K562 (cell line): Measurements from ENCODE around the gene TEKT2.

Experiments used
- C11orf30 ChIP-seq: fragments of 450-650 bp; IDR thresholded peaks from 2 replicates; pipeline ENCODE4 v1.6.1; 2016; ENCODE audit warnings: low read depth, mild to moderate bottlenecking
- CHCHD3 ChIP-seq: fragments of 250-450 bp; sonication (Bioruptor Pico); IDR thresholded peaks from 2 replicates; pipeline ENCODE4 v2.1.2; 2022; ENCODE audit warnings: mild to moderate bottlenecking
- EZH2 ChIP-seq: IDR thresholded peaks from 2 replicates; pipeline ENCODE4 v1.6.1; 2012; ENCODE audit warnings: low read depth, mild to moderate bottlenecking, inconsistent platforms, low read length, borderline replicate concordance
- FOSL1 ChIP-seq: fragments of 200-800 bp; sonication (Bioruptor generic); conservative IDR thresholded peaks from 2 replicates; pipeline ENCODE4 v1.6.1; 2016; ENCODE audit warnings: missing genetic modification characterization, missing compliant biosample characterization
- MAFF ChIP-seq: IDR thresholded peaks from 2 replicates; pipeline ENCODE4 v1.6.1; 2012; ENCODE audit warnings: low read length, improper control_type of control experiment
- MAZ ChIP-seq, 2 experiments: fragments of 450-650 bp in 1 of 2; sonication (generic) in 1 of 2; formaldehyde crosslinking; IDR thresholded peaks in 1 of 2; conservative IDR thresholded peaks in 1 of 2; 2 replicates each; pipeline versions ENCODE4 v1.4.0 to v1.5.0; 2020; ENCODE audit warnings: mild to moderate bottlenecking in 1 of 2, missing genetic modification reagents in 1 of 2
- POLR2A ChIP-seq: fragments of 450-650 bp; conservative IDR thresholded peaks from 2 replicates; pipeline ENCODE4 v1.6.1; 2016
- POU5F1 ChIP-seq: fragments of 150-350 bp; IDR thresholded peaks from 2 replicates; pipeline ENCODE4 v1.6.1; 2014; ENCODE audit warnings: borderline replicate concordance, low read length, low read depth, mild to moderate bottlenecking; ENCODE audit not compliant: partially characterized antibody
- SMARCE1 ChIP-seq: fragments of 450-650 bp; IDR thresholded peaks from 2 replicates; pipeline ENCODE4 v1.7.1; 2016; ENCODE audit warnings: mild to moderate bottlenecking
- ZC3H8 ChIP-seq: fragments of 450-650 bp; IDR thresholded peaks from 2 replicates; pipeline ENCODE4 v1.6.1; 2017
- ZZZ3 ChIP-seq: fragments of 450-650 bp; IDR thresholded peaks from 2 replicates; pipeline ENCODE4 v1.6.1; 2016; ENCODE audit warnings: antibody characterized with exemption, mild to moderate bottlenecking, moderate library complexity
- TF ChIP-seq, protein P1 (sequence below), 3 experiments: IDR thresholded peaks in 2 of 3; conservative IDR thresholded peaks in 1 of 3; 2 replicates each; pipeline ENCODE4 v1.5.1; 2011 to 2012; ENCODE audit warnings: low read length in 3 of 3, mild to moderate bottlenecking in 3 of 3, control low read depth in 2 of 3, improper control_type of control experiment in 1 of 3, inconsistent platforms in 1 of 3, low read depth in 1 of 3, mixed read lengths in 1 of 3, moderate library complexity in 1 of 3; ENCODE audit not compliant: insufficient read depth in 2 of 3
- TF ChIP-seq, protein P2 (sequence below): fragments of 450-650 bp; IDR thresholded peaks from 2 replicates; pipeline ENCODE4 v1.6.1; 2016
- TF ChIP-seq, protein P3 (sequence below): fragments of 200-600 bp; sonication (generic); IDR thresholded peaks from one replicate; pipeline ENCODE4 v1.6.1; 2012; ENCODE audit warnings: mild to moderate bottlenecking, low read depth, low read length, inconsistent platforms

DNA sequence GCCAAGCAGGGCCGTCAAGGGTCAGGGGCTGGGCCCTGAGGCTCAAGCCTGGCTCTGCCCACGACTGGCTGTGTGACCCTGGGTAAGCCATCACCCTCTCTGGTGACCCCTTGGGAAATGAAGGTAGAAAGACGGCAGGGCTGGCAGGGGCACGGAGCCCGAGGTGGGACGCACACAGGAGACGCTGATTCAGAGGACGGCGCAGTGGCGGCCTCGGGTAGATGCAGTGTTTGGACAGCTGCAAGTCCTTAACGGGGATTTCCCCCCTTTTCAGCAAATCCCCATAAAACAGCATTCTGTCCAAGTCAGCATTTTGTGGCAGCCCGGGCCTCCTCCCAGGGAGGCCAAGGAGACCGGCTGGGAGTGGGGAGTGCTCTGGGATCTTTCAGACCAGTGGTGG is 24.4 kb downstream of the TEKT2 start:
- no peak for TF ChIP-seq EZH2
- TF ChIP-seq, protein P1, sequence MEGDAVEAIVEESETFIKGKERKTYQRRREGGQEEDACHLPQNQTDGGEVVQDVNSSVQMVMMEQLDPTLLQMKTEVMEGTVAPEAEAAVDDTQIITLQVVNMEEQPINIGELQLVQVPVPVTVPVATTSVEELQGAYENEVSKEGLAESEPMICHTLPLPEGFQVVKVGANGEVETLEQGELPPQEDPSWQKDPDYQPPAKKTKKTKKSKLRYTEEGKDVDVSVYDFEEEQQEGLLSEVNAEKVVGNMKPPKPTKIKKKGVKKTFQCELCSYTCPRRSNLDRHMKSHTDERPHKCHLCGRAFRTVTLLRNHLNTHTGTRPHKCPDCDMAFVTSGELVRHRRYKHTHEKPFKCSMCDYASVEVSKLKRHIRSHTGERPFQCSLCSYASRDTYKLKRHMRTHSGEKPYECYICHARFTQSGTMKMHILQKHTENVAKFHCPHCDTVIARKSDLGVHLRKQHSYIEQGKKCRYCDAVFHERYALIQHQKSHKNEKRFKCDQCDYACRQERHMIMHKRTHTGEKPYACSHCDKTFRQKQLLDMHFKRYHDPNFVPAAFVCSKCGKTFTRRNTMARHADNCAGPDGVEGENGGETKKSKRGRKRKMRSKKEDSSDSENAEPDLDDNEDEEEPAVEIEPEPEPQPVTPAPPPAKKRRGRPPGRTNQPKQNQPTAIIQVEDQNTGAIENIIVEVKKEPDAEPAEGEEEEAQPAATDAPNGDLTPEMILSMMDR (IDR thresholded peaks at IDR 0.05 in 2 of 3, conservative IDR thresholded peaks at IDR 0.05 in 1 of 3; ENCODE audit: insufficient read depth in 2 of 3, low read depth in 1 of 3, low read length in 3 of 3) = no peak
- TF ChIP-seq ZZZ3 = no peak
- no peak for TF ChIP-seq CHCHD3
- TF ChIP-seq SMARCE1 = no peak
- TF ChIP-seq POU5F1 = no peak
- no peak for TF ChIP-seq POLR2A
- TF ChIP-seq C11orf30 = peak; percentile 49; the same call in 1 of the 2 replicates
- no peak for TF ChIP-seq ZC3H8
- TF ChIP-seq, protein P2, sequence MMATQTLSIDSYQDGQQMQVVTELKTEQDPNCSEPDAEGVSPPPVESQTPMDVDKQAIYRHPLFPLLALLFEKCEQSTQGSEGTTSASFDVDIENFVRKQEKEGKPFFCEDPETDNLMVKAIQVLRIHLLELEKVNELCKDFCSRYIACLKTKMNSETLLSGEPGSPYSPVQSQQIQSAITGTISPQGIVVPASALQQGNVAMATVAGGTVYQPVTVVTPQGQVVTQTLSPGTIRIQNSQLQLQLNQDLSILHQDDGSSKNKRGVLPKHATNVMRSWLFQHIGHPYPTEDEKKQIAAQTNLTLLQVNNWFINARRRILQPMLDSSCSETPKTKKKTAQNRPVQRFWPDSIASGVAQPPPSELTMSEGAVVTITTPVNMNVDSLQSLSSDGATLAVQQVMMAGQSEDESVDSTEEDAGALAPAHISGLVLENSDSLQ = no peak
- TF ChIP-seq FOSL1 (tag) = no peak
- TF ChIP-seq MAFF = no peak; the same call in 1 of the 2 replicates
- TF ChIP-seq, protein P3, sequence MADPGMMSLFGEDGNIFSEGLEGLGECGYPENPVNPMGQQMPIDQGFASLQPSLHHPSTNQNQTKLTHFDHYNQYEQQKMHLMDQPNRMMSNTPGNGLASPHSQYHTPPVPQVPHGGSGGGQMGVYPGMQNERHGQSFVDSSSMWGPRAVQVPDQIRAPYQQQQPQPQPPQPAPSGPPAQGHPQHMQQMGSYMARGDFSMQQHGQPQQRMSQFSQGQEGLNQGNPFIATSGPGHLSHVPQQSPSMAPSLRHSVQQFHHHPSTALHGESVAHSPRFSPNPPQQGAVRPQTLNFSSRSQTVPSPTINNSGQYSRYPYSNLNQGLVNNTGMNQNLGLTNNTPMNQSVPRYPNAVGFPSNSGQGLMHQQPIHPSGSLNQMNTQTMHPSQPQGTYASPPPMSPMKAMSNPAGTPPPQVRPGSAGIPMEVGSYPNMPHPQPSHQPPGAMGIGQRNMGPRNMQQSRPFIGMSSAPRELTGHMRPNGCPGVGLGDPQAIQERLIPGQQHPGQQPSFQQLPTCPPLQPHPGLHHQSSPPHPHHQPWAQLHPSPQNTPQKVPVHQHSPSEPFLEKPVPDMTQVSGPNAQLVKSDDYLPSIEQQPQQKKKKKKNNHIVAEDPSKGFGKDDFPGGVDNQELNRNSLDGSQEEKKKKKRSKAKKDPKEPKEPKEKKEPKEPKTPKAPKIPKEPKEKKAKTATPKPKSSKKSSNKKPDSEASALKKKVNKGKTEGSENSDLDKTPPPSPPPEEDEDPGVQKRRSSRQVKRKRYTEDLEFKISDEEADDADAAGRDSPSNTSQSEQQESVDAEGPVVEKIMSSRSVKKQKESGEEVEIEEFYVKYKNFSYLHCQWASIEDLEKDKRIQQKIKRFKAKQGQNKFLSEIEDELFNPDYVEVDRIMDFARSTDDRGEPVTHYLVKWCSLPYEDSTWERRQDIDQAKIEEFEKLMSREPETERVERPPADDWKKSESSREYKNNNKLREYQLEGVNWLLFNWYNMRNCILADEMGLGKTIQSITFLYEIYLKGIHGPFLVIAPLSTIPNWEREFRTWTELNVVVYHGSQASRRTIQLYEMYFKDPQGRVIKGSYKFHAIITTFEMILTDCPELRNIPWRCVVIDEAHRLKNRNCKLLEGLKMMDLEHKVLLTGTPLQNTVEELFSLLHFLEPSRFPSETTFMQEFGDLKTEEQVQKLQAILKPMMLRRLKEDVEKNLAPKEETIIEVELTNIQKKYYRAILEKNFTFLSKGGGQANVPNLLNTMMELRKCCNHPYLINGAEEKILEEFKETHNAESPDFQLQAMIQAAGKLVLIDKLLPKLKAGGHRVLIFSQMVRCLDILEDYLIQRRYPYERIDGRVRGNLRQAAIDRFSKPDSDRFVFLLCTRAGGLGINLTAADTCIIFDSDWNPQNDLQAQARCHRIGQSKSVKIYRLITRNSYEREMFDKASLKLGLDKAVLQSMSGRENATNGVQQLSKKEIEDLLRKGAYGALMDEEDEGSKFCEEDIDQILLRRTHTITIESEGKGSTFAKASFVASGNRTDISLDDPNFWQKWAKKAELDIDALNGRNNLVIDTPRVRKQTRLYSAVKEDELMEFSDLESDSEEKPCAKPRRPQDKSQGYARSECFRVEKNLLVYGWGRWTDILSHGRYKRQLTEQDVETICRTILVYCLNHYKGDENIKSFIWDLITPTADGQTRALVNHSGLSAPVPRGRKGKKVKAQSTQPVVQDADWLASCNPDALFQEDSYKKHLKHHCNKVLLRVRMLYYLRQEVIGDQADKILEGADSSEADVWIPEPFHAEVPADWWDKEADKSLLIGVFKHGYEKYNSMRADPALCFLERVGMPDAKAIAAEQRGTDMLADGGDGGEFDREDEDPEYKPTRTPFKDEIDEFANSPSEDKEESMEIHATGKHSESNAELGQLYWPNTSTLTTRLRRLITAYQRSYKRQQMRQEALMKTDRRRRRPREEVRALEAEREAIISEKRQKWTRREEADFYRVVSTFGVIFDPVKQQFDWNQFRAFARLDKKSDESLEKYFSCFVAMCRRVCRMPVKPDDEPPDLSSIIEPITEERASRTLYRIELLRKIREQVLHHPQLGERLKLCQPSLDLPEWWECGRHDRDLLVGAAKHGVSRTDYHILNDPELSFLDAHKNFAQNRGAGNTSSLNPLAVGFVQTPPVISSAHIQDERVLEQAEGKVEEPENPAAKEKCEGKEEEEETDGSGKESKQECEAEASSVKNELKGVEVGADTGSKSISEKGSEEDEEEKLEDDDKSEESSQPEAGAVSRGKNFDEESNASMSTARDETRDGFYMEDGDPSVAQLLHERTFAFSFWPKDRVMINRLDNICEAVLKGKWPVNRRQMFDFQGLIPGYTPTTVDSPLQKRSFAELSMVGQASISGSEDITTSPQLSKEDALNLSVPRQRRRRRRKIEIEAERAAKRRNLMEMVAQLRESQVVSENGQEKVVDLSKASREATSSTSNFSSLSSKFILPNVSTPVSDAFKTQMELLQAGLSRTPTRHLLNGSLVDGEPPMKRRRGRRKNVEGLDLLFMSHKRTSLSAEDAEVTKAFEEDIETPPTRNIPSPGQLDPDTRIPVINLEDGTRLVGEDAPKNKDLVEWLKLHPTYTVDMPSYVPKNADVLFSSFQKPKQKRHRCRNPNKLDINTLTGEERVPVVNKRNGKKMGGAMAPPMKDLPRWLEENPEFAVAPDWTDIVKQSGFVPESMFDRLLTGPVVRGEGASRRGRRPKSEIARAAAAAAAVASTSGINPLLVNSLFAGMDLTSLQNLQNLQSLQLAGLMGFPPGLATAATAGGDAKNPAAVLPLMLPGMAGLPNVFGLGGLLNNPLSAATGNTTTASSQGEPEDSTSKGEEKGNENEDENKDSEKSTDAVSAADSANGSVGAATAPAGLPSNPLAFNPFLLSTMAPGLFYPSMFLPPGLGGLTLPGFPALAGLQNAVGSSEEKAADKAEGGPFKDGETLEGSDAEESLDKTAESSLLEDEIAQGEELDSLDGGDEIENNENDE = no peak
- no peak for TF ChIP-seq MAZ (CRISPR knock-in tag; conservative IDR thresholded peaks at IDR 0.05 in 1 of 2, IDR thresholded peaks at IDR 0.05 in 1 of 2)
